Stimulated activated CD8-positive, alpha-beta memory T cell treated with anti-CD3 and anti-CD28 coated beads, Interleukin-2, amount 100 ng/mL, for 48 hours (primary cell): ENCODE results near the gene GLB1L2.

Source experiments
- DNase-seq, 2 donors: peaks; one replicate each; pipeline ENCODE4 v3.0.0-alpha.2; 2020; ENCODE audit warnings: low read depth in 2 of 2

GLB1L2 gene

DNA sequence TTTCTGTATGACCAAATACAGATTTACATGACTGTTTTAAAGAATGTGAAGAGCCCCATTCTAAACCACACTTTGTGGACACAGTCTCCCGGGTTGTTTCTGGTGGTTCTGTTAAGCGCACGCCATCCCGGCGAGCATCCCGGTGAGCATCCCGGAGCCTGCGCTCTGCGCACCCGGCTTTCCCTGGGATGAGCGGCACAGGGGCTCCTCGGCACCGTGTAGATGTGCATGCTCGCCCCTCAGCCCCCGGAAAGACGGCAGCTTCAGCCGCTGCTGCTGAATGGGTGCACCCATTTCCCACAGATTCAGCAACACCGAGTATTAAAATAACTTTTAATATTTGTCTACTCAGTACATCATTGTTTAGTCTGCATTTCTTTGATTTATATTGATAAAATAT, 36.0 kb downstream of the GLB1L2 start:
- no peak for DNase-seq

DNA sequence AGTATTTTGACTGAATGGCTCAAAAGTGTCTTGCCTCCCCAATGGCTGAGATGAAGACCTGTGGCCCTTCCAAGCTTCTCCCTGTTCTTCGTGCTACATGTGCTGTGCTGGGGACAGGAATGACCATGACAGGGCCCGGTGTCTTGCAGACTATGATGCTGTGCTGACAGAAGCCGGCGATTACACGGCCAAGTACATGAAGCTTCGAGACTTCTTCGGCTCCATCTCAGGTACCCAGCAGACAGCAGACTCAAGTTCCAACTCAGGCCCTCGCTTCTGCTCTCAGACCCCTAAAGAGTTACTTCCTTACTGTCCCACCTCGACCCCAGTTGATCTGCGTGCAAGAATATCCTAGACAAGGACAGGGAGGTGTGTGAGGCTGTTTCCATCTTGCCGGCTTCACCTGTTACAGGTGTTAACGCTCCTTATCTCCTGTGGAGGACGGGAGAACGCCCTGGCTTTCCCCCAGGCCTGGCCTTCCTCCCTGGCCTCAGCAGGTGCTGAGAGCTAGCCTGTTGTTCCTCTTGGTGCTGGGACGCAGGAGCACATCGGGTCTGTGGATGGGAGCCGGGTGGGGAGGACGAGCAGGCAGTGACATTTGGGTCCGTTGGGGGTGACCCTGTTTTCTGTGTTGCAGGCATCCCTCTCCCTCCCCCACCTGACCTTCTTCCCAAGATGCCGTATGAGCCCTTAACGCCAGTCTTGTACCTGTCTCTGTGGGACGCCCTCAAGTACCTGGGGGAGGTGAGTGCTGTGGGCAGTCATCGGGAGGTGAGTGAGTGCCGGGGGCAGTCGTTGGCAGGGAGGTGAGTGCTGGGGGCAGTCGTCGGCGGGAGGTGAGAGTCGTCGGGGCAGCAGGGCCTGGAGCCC, 38.1 kb downstream of the GLB1L2 start:
- DNase-seq, result no peak

DNA sequence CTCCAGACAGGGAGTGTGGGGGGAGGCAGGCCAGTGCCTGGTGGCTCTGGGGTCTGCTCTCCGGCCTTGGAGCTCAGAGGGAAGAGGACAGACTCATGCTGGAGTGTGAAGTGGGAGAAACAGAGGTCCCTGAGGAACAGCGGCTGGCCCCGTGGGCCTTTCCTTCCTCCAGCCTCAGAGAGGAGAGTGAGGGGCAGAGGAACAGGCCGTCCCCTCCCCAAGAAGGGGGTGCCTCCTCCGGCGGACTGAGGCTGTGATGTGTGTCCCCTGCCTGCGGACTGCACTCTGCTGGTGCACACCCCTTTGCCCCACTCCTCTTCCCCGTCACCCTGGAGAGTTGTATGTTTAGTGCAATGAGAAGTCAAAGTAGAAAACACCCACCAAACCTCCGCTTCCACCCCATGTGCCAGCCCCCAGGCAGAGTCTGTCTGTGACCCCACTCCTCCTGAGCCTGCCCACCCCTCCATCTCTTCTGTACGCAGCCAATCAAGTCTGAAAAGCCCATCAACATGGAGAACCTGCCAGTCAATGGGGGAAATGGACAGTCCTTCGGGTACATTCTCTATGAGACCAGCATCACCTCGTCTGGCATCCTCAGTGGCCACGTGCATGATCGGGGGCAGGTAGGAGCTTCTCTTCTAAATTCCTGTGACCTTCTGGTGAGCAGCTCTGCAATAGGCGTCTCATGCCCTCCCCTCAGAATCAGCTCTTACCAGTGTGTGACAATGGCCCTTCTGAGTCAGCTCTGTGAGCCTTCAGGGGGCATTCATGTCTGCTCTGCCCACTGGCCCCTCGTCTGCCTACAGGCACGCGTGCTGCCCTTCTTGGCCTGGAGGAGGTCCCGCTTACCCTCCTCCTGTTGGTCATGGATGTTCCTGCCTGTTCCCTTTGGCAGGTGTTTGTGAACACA, 39.0 kb downstream of the GLB1L2 start:
- DNase-seq, result no peak

DNA sequence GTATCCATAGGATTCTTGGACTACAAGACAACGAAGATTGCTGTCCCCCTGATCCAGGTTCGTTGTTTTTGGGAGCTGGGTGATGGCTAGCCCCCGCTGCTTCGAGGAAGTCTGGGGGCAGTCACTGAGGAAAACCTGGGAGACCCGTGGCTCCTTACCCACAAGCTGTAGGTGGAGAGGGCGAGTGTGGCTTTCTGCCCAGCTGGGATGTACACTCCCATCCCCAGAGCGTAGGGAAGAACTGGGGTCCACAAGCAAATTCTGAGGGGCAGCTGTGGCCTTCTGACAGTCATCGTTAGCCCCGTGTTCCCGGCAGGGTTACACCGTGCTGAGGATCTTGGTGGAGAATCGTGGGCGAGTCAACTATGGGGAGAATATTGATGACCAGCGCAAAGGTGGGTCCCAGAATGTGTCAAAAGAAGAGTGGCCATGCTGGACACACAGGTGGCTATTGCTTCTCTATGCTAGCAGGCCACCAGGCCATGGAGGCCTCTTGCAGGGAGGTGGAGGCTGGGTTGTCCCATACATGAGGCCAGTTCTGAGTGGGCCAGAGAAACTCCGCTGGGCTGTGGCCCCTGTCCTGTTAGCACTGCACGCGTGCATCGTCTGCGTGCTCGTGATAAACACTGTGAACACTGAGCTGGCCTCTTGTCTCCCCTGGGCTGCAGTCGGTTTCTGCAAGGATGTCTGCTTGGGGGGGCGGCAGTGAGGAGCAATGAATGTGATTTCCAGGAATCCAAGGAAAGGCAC, 39.8 kb downstream of the GLB1L2 start:
- no peak for DNase-seq

DNA sequence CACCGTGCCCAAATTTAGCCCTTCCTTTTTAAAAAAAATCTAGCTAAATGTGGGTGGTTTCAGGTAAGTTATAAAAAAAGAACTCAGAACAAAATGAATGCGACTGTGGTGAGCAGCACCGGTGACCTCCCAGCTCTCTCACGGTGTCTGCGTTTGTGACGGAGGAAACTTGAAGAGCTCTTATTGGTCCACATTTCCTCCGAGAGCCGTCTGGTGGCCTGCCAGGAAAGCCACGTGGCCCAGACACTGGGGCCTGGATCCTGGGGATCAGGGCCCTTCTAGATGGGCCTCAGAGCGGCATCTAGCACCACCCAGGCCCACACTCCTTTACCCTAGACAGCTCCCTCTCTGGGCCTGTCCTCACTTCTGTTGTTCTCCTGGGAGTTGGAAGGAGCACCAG, 40.7 kb downstream of the GLB1L2 start:
- no peak for DNase-seq

DNA sequence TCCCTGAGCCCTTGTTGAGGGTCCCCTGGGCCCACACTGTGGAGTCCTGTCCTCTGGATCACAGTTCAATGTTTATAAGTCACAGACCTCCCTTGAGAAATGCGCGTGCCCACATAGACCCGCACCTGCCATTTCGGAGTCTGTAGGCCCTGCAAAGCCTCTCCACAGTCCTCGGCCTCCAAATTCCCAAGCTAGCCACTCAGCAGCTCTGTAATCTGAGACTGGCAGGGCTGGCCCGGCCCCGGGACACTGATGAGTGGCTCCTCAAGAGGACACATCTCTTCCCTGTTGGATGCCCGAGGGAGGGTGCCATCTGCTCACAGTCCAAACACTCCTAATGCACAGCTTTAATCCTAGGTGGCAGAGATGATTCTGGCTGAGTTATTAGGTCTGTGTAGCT, 41.2 kb downstream of the GLB1L2 start:
- DNase-seq, result no peak

DNA sequence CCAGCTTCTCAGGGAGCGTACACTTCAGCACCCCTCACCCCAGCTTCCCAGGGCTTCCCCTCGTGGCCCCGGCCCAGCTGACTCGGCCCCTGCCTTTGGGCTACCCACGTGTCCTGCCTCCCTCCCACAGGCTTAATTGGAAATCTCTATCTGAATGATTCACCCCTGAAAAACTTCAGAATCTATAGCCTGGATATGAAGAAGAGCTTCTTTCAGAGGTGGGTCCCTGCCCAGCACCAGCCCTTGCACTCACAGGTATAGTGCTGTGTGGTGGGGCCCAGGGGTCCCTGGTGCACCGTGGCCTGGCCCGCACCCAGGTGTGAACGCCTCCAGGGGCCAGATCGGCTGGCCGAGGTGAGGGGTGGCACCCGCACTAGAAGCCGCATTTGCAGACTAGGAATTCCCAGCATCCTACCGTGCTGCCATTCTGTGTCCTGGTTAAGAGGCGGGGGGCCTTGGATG, 41.8 kb downstream of the GLB1L2 start:
- DNase-seq, result no peak

DNA sequence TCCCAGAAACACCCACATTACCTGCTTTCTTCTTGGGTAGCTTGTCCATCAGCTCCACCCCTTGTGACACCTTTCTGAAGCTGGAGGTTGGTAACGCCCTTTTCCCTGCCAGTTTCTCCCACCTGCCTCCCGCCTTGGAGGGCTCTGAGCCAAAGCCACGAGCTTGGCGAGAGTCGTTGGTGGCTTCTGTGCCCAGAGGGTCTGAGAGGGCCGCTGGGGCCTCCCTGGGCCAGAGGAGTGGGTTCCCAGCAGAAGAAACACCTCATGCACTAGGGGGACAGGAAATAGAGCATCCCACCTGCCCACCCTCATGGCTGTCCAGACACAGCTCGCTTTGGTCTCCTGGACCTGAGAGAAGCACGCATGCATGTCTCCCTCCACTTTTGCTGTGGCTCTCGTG, 42.4 kb downstream of the GLB1L2 start:
- DNase-seq, result no peak

DNA sequence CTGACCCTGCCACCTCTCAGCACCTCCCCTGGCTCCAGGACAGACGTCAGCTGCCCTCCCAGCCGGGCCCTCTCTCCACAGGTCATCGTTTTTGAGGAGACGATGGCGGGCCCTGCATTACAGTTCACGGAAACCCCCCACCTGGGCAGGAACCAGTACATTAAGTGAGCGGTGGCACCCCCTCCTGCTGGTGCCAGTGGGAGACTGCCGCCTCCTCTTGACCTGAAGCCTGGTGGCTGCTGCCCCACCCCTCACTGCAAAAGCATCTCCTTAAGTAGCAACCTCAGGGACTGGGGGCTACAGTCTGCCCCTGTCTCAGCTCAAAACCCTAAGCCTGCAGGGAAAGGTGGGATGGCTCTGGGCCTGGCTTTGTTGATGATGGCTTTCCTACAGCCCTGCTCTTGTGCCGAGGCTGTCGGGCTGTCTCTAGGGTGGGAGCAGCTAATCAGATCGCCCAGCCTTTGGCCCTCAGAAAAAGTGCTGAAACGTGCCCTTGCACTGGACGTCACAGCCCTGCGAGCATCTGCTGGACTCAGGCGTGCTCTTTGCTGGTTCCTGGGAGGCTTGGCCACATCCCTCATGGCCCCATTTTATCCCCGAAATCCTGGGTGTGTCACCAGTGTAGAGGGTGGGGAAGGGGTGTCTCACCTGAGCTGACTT, 43.2 kb downstream of the GLB1L2 start:
- no peak for DNase-seq

DNA sequence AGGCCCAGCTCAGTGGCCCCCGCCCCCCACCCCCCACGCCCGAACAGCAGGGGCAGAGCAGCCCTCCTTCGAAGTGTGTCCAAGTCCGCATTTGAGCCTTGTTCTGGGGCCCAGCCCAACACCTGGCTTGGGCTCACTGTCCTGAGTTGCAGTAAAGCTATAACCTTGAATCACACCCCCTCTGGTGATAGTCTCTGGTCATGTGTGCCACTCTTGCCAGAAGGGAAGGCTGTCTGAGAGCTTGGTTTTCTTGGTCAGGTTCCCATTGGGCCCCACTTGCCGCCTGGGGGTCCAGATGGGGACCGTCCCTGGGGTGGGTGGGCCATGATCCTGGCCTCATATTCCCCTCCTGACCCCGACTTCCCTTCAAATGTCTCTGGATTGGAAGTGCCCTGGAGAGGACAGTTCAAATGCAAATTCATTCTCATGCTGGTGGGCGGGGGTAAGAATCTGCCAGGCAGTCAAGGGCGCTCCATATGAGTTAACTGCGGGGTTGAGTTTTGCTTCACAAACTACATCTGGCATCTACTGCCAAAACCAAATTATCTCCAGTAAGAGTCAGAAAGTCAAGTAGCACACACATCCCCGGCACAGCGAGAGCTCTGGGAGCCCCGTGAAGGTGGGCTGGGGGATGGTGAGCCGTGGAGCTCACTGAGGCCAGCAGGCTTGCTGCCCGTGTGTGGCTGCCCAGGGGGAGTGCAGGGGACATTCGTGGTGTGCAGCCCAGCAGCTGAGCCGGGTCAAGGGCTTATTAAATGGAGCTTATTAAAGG, 44.5 kb downstream of the GLB1L2 start:
- no peak for DNase-seq

DNA sequence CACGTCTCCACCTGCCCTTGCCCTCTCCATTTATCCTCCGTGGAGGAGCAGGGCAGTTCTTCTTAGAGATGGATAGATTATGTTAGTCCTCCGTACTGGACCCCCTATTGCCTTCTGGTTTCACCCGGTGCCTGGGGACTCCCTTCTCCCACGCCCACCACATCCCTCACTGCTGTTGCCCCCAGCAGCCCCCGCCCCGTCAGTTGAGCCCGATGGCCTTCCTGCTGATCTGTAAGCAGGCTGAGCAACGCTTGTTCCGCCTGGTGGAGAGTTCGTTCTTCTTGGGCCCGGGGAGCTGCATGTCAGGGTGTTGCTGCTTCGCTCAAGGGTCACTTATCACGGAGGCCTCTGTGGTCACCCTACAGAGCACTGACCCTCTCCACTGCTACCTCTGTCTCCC, 46.1 kb downstream of the GLB1L2 start:
- DNase-seq, result no peak

DNA sequence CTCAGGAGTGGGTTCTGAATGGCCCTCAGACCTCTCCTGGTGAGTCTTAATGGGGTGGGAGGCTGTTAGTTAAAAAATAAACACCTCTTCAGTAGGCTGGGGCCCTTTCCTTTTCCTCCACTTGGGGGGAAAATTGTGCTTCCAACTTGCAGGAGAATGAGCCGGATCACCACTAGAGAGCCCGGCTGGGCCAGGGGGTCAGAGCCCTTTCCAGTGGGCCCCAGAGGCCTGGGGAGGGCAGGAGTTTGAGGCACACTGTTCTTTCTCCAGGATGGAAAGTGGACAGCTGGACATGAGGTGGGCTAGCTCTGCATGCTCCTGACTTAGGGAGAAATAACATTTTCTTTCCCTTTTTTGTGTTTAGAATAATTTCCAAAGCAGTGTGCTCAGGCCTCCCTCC, 47.5 kb downstream of the GLB1L2 start:
- DNase-seq, result no peak

DNA sequence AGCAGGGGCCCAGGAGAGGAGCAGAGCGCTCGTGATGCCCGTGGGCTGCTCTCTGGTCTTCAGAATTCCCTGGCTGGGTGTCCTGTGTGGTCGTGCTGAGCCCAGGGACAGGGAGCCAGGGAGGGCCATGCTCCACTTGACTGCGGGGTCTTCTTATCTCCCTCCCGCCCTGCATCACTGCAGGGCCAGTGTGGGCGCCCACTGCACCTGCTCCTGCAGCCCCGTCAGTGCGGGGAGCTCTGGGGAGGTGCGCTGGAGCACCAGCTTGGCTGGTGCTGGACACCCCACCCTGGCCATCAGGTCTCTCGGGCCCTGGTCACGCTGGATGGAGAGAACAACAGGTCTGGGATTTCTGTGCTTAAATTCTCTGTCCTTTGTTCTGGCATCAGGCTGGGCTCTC, 48.4 kb downstream of the GLB1L2 start:
- DNase-seq, result no peak

DNA sequence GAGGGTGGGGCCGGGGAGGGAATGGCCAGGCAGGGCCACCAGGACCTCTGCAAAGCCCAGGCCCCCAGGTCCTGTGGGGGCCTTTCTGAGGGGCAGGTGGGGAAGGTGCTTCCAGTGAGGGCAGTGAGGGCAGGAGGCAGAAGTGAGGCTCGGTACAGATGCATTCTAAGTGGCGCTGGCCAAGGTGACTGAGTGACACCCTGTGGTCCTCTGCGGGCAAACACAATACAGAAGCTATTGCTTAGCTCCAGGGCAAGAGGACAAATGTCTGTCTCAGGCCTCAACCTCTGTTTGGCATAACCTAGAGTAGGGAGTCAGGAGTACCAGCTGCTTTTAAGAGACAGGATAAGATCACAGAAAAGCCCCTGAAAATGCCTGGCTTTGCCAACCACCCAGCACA, 49.0 kb downstream of the GLB1L2 start:
- no peak for DNase-seq

DNA sequence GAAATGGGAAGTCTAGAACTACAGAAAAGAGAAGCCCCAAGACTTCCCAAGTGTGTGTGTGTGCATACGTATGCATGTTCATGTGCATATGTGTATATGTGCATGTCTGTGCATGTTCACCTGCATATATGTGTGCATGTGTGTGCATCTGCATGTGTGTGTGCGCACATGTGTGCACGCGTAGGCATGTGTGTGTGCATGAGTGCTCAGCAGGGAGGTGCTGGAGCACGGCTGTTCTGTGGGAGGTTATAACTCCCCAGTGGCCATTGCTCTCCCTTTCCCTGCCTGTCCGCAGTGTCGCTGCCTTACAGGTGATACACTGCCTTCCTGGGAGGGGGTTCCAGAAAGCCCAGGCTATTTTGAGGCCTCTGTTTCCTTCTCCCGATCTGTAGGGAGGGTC, 50.5 kb downstream of the GLB1L2 start:
- no peak for DNase-seq

DNA sequence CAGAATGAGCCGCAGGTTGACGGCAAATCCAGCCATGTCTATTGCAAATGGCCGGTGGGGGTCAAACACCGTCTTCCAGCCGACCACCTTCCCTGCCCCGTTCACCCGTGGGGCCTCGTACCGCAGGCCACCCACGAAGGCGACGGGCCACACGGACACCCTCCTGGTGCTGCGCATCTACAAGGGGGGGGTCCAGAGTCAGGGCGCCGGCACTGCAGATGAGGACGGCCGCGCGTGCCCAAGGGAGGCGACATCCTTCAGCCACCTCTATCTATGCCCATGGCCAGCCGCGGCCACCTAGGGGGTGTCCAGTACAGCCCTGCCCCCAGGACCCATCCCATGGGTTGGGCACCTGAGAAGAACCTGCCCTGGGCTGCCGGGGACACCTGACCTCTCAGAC, 51.0 kb downstream of the GLB1L2 start:
- no peak for DNase-seq

DNA sequence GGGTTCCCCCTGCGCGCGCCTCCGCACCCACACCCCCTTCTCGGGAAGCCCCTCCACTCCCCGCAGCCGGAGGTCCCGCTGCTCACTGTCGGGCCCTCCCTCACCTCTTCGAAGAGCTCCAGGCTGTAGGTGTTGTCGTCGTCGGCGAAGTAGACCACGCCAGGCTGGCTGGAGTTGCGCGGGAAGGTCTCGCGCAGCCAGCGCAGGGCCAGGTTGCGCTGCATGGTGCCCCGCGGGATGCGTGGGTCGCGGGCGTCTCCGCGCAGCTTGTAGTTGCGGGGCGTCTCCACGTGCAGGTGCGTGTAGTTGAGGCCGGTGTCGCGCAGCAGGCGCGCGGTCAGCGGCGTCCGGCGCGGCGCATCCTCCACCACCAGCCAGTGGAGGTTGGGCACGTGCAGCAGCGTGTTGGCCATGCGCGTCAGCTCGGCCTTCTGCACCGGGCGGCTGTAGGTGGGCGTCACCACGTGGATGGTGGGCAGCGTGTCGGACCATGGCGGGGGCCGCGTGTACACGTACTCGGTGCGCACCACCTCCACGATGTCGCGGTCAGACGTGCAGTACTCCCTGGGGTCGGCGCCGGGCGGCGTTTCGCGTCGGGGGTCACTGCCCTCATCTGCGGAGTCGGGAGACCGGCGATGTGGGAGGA, 51.9 kb downstream of the GLB1L2 start:
- DNase-seq, result no peak

DNA sequence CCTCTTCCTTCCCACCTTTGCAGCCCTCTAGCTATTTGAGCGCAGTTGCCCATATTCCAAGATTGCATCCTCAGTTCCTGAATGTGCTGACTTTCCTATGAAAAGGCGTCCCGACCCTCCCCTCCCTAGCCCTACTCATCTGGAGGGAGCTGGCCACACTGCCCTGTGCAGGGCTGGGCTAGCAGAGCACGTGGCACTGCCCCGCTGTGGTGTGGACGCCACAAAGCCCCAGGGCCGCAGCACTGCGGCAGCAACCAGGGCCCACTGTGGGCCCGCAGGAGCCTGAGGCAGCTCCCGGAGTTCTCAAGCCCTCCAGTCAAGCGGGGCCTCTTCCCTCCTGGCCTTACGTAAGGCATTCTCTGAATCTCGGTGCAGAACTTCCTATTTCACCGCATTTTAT, 52.6 kb downstream of the GLB1L2 start:
- no peak for DNase-seq

DNA sequence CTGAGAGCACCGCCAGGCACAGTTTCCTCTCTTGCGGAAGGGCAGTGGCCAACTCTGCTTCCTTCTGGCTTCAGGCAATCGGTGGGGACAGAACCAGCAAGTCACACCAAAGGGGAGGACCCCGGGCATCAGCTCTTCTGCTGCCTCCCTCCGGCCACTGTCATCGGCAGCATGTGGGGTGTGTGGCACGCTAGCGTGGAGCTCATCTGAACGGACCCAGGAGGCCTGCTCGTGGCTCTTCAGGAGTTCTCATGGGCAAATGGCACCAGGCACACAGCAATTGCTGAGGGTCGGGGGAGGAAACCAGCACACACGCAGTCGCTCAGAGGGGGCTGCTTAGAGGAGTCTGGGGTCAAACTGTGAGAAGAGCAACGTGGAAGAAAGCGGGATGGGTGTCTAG, 53.4 kb downstream of the GLB1L2 start:
- no peak for DNase-seq
